Natural killer cell (primary cell): Measurements from ENCODE around the gene WNT7A. TPM values are rescaled to one million over a fixed set of nuclear protein-coding genes. Genes with fewer than 3 reads are reported as not detected.

Experiments used
- ATAC-seq, 3 donors: fragments of 150-1000 bp in 2 of 3; fragments of 200-7000 bp in 1 of 3; cut with Tn5 transposase; 1 replicate in 1 of 3; 2 replicates in 2 of 3; pipeline ENCODE4 v1.10.0; 2021; ENCODE audit warnings: mild to moderate bottlenecking in 2 of 3, moderate library complexity in 2 of 3
- DNase-seq, 2 donors: peaks; one replicate each; pipeline versions ENCODE4 v3.0.0 to v3.0.0-alpha.2; 2013 to 2021; ENCODE audit warnings: mixed read lengths in 1 of 2
- H3K27ac ChIP-seq: one replicate; pipeline ENCODE4 v1.5.1; 2013; ENCODE audit warnings: mild to moderate bottlenecking, low read length
- H3K27me3 ChIP-seq: one replicate; pipeline ENCODE4 v1.6.1; 2013; ENCODE audit warnings: low read length; ENCODE audit not compliant: control insufficient read depth, insufficient read depth
- H3K36me3 ChIP-seq: one replicate; pipeline ENCODE4 v1.6.1; 2013; ENCODE audit warnings: low read length; ENCODE audit not compliant: control insufficient read depth, insufficient read depth
- H3K4me1 ChIP-seq: one replicate; pipeline ENCODE4 v1.6.1; 2013; ENCODE audit warnings: low read length; ENCODE audit not compliant: control insufficient read depth, insufficient read depth
- H3K4me3 ChIP-seq: one replicate; pipeline ENCODE4 v1.5.1; 2013; ENCODE audit warnings: low read length
- H3K9me3 ChIP-seq: one replicate; pipeline ENCODE4 v1.6.1; 2013; ENCODE audit warnings: low read length; ENCODE audit not compliant: control insufficient read depth, insufficient read depth
- H3K27ac Mint-ChIP-seq, 2 donors: one replicate each; pipeline ENCODE4 v1.8.0; 2022; ENCODE audit warnings: mild to moderate bottlenecking in 2 of 2, mixed read lengths in 2 of 2, moderate library complexity in 1 of 2
- H3K27me3 Mint-ChIP-seq, 2 donors: one replicate each; pipeline ENCODE4 v1.8.0; 2022; ENCODE audit warnings: low read depth in 2 of 2, mixed read lengths in 2 of 2
- H3K36me3 Mint-ChIP-seq: one replicate; pipeline ENCODE4 v1.8.0; 2022; ENCODE audit warnings: mixed read lengths
- H3K4me1 Mint-ChIP-seq, 2 donors: one replicate each; pipeline ENCODE4 v1.8.0; 2022; ENCODE audit warnings: mixed read lengths in 2 of 2
- H3K4me3 Mint-ChIP-seq: one replicate; pipeline ENCODE4 v1.8.0; 2022; ENCODE audit warnings: mild to moderate bottlenecking, moderate library complexity, mixed read lengths
- H3K9me3 Mint-ChIP-seq, 2 donors: one replicate each; pipeline ENCODE4 v1.8.0; 2022; ENCODE audit warnings: mixed read lengths in 2 of 2
- WGBS: methylation state at CpG from one replicate; pipeline ENCODE4 v1.1.7; 2013; ENCODE audit warnings: missing lambda C conversion rate; ENCODE audit not compliant: insufficient coverage; 5-methylcytosine and 5-hydroxymethylcytosine counted together
- intact Hi-C: fragments of 100-400 bp; cut with micrococcal nuclease; formaldehyde crosslinking; loops from one replicate; pipeline ENCODE4 v1.14.2; 2022
- total RNA-seq, 4 donors: library from RNA; stranded (reverse); fragments of 120-200 nt in 1 of 4; gene quantifications; one replicate each; pipeline versions ENCODE4 v1.2.3 to v1.2.4, GENCODE V29; 2013 to 2022
- TF ChIP-seq, protein P1 (sequence below): fragments of 200-600 bp; IDR thresholded peaks from one replicate; pipeline ENCODE4 v1.8.0; 2022; ENCODE audit warnings: antibody characterized with exemption

Gene WNT7A
- total RNA-seq, 3 donors from 2014 or later (not counting 1 experiment from before 2014, with no cell fraction given) = 0.18 to 0.45 TPM; not detected in 1

- ATAC-seq = no peak
- Mint-ChIP-seq H3K9me3 (no peaks in the 10 kb centered on the region), H3K27me3 (peaks cover 0 to 6% of the 10 kb centered on the region in 2 donors), H3K4me3 (no peak overlapping the region), H3K36me3 (no peaks in the 10 kb centered on the region), H3K4me1 (peaks cover 0 to 8% of the 10 kb centered on the region in 2 donors), H3K27ac (no peak overlapping the region)
- intact Hi-C loops = no loop called here
- Histone ChIP-seq H3K27me3 (no peaks in the 10 kb centered on the region), H3K4me1 (no peaks in the 10 kb centered on the region), H3K4me3 (no peak overlapping the region), H3K36me3 (no peaks in the 10 kb centered on the region), H3K27ac (no peak overlapping the region), H3K9me3 (no peaks in the 10 kb centered on the region)
- DNase-seq = no peak
- WGBS = 34% methylated on average over 14 of the region's 15 CpGs
- TF ChIP-seq, protein P1, sequence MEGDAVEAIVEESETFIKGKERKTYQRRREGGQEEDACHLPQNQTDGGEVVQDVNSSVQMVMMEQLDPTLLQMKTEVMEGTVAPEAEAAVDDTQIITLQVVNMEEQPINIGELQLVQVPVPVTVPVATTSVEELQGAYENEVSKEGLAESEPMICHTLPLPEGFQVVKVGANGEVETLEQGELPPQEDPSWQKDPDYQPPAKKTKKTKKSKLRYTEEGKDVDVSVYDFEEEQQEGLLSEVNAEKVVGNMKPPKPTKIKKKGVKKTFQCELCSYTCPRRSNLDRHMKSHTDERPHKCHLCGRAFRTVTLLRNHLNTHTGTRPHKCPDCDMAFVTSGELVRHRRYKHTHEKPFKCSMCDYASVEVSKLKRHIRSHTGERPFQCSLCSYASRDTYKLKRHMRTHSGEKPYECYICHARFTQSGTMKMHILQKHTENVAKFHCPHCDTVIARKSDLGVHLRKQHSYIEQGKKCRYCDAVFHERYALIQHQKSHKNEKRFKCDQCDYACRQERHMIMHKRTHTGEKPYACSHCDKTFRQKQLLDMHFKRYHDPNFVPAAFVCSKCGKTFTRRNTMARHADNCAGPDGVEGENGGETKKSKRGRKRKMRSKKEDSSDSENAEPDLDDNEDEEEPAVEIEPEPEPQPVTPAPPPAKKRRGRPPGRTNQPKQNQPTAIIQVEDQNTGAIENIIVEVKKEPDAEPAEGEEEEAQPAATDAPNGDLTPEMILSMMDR = no peak
These were observed 83.0 kb downstream of the WNT7A start for GRCh38 chr3:13796701-13797460.

- TF ChIP-seq, protein P1 = no peak
- intact Hi-C loops = no loop called here
These were observed 84.1 kb downstream of the WNT7A start for GRCh38 chr3:13795816-13796215.

DNA sequence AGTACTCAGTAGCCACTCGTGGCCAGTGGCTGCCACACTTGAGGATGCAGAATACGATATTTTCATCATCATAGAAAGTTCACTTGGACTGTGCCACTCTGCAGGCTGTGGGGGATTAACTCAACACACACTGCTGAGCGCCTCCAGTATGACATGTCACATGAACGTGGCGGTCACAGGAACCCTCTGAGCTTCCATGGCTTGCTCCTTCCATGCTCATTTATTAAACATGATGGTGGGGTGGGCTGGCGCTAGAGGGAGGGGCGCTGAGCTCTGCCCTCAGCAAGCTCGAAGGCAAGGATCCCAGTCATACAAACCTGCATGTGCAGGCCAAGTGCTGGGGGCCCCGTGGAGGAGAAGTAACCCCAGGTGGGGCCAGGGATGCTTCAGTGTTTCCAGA is 85.5 kb downstream of the WNT7A start:
- no peaks in the 10 kb centered on the region for H3K36me3 Mint-ChIP-seq
- 77% methylated on average over 9 of the region's 9 CpGs for WGBS
- Histone ChIP-seq H3K27me3 (no peaks in the 10 kb centered on the region), H3K27ac (no peak overlapping the region), H3K4me3 (no peak overlapping the region), H3K9me3 (no peaks in the 10 kb centered on the region), H3K4me1 (no peaks in the 10 kb centered on the region), H3K36me3 (no peaks in the 10 kb centered on the region)
- H3K4me3 Mint-ChIP-seq = no peak overlapping the region
- TF ChIP-seq, protein P1 = no peak
- no peak overlapping the region for H3K27ac Mint-ChIP-seq
- peaks cover 0 to 8% of the 10 kb centered on the region in 2 donors for H3K4me1 Mint-ChIP-seq
- DNase-seq (no peak), ATAC-seq (no peak)
- intact Hi-C loops = no loop called here
- no peaks in the 10 kb centered on the region for H3K9me3 Mint-ChIP-seq
- H3K27me3 Mint-ChIP-seq = peaks cover 0 to 7% of the 10 kb centered on the region in 2 donors

More at GRCh38 chr3:13795816-13796215, 84.1 kb downstream of the WNT7A start:
- no peaks in the 10 kb centered on the region for H3K9me3 Mint-ChIP-seq
- H3K4me3 ChIP-seq = no peak overlapping the region
- no peak overlapping the region for H3K27ac Mint-ChIP-seq
- no peak for DNase-seq
- H3K36me3 Mint-ChIP-seq = no peaks in the 10 kb centered on the region
- peaks cover 0 to 7% of the 10 kb centered on the region in 2 donors for H3K27me3 Mint-ChIP-seq
- no peaks in the 10 kb centered on the region for H3K27me3 ChIP-seq
- WGBS = 69% methylated on average over 17 of the region's 17 CpGs
- no peaks in the 10 kb centered on the region for H3K36me3 ChIP-seq
- H3K4me1 Mint-ChIP-seq = peaks cover 0 to 8% of the 10 kb centered on the region in 2 donors
- no peak for ATAC-seq
- H3K27ac ChIP-seq = no peak overlapping the region
- no peaks in the 10 kb centered on the region for H3K9me3 ChIP-seq
- no peaks in the 10 kb centered on the region for H3K4me1 ChIP-seq
- no peak overlapping the region for H3K4me3 Mint-ChIP-seq
